GM19395 (cell line): ENCODE measurements around the gene C14orf119.

Experiments used
- ATAC-seq: cut with Tn5 transposase; IDR thresholded peaks from one replicate; pipeline ENCODE4 v1.9.1; 2021; ENCODE audit warnings: mild to moderate bottlenecking, moderate library complexity; ENCODE audit not compliant: unreplicated experiment

The C14orf119 gene, protein sequence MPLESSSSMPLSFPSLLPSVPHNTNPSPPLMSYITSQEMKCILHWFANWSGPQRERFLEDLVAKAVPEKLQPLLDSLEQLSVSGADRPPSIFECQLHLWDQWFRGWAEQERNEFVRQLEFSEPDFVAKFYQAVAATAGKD

GRCh38 chr14:23095196-23096108 is at the start of gene C14orf119:
C14orf119 (plus strand) TSS chr14:23095505; CDS start chr14:23097659, 2,154 bp downstream.
- ATAC-seq = peak; percentile 95

DNA sequence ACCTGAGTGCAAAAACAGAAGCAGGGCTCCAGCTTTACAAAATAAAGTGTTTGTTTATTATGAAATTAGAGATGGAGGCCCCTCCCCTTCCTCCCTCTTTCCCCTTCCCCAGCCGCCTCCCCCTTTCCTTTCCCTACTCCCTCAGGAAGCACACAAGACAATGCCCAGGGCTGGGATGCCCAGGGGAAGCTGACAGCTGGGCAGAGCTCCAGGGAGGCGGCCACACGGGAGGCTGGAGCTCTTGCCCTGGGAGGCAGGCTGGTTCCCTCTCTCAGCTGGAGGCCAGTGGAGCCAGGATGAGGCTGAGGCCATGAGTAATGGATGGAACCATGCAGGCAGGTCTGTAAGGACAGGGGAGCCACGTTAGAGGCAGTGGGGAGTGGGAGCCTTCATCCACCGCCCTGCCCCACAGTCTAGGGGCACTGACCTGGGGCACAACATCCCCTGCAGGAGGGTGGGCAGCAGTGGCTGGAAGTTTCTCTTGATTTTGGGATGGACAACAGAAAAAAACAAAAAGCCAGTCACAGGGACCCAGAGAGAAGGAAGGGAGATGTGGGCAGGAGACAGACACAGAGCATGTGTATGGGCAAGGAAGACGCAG is 48.2 kb upstream of the C14orf119 start:
- no peak for ATAC-seq

- ATAC-seq = no peak
Observed at GRCh38 chr14:23047751-23048693, 47.3 kb upstream of the C14orf119 start.

DNA sequence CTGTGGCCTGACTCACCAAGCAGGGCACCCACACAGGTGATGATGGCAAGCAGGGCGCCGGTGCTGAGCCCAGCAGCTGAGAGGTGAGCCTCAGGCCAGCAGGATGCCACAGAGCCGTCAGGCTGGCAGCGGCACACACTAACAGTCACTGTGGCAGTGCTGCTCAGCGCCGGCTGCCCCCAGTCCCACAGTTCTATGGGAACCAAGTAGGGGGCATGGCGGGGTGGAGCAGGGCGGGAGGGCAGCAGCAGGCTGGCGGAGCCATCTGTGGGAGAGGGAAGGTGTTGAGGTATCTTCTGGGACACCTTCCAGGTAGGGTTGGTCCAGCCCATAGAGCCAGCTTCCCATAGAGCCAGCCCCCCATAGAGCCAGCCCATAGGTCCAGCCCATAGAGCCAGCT is 46.3 kb upstream of the C14orf119 start:
- ATAC-seq = no peak

DNA sequence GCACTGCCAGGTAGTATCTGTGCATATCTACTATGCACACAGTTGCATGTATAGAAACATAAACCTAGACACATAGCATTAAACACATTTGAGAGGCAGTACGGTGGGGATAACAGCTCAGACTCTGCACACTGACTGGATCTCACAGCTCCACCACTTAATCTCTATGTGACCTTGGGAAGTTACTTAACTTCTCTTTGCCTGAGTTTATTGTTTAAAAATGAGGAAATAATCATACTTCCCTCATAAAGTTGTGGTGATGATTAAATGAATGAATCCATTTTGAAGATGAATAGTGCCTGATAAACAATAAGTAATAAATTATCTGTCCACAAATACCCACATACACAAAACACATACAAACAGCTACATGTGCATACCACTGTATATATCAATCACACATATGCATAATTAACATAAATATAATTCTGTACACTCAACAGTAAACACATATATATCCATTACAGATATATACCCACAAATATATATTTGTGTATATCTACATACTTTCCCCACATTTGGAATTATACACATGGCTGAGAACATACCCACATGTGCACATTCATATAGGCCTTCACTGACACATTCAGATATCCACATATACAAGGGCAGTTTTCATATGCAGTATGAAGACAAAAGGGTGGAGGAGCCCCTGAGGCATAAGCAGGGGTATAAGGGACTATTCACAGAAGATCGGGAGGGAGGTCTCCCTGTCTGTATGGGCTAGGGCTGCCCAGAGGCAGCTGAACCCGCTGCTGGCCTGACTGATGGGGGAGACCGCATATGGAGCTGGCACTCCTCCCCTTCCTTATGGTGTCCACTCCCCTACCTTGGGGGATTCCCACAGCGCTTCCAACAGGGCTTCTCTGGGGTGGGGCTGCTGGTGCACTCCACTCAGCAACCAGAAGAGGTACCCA is 43.9 kb upstream of the C14orf119 start:
- no peak for ATAC-seq

GRCh38 chr14:23052182-23052623 is 43.1 kb upstream of the C14orf119 start:
- no peak for ATAC-seq

- ATAC-seq = no peak
Observed at GRCh38 chr14:23052671-23053070, 42.6 kb upstream of the C14orf119 start.

DNA sequence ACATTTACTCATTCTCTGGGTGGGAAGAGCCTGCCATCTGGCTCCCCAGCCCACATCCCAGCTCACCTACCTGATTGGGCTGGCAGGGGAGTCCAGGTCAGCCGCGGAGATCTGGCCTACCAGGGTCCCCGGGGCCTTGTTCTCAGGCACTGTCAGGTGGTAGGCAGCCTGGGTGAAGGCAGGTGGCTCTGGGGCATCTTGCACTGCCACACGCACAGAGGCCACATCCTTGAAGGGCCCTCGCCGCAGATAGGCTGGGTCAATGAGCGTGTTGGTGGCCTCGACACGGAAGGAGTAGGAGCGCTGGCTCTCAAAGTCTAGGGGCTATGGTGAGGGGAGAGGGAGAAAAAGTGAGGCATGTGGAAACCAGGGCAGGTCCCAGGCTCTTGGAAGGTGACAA is 41.9 kb upstream of the C14orf119 start:
- no peak for ATAC-seq

GRCh38 chr14:23054000-23054811 is 41.1 kb upstream of the C14orf119 start:
- ATAC-seq = no peak

GRCh38 chr14:23055147-23055550 is 40.2 kb upstream of the C14orf119 start:
- no peak for ATAC-seq

- no peak for ATAC-seq
Observed at GRCh38 chr14:23055621-23056144, 39.6 kb upstream of the C14orf119 start.

- ATAC-seq = peak; percentile 59
Observed at GRCh38 chr14:23056145-23056955, 39.0 kb upstream of the C14orf119 start.

DNA sequence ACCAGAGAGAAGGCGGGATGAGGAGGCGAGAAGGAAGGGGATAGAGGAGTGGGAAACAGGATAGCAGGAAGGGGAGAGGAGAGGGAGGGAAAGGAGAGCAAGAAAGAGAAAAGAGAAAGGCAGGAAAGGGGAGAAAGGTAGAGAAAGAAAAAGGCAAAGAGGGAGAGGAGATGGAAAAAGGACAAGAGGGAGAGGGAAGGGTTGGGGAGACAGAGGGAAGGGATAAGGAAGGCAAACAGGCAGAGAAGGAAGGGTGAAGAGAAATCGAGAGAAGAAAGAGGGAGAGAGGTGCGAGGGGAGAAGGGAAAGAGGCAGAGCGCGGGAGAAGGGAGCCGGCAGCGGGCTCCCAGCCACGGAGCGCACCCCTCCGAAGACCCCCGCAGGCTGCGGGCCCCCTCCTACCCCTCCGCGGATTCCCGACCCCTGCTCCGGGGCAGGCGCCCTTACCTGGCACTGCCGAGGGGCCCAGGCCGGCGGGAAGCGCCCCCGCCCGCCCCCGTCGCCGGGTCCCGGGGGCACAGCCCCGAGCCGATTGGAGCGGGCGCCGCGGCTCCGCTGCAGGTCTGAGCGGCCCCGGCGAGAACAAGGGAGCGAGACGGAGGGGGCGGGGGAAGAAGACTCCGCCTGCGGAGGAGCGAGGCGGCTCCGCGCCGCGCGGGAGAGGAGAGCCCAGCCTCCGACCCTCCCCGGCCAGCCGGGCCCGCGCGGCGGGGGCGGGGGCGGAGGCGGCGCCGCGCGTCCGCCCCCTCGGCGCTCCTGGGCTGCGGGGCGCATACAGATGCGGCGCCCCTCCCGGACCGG is 38.1 kb upstream of the C14orf119 start, which contains the start of gene CDH24:
CDH24 (minus strand) TSS at position 565 of the 801 bp plus-strand sequence. CDS start 1,787 bp downstream, outside the sequence.
- peak; percentile 52 for ATAC-seq

- peak; percentile 71 for ATAC-seq
Observed at GRCh38 chr14:23057757-23058653, 37.3 kb upstream of the C14orf119 start.

DNA sequence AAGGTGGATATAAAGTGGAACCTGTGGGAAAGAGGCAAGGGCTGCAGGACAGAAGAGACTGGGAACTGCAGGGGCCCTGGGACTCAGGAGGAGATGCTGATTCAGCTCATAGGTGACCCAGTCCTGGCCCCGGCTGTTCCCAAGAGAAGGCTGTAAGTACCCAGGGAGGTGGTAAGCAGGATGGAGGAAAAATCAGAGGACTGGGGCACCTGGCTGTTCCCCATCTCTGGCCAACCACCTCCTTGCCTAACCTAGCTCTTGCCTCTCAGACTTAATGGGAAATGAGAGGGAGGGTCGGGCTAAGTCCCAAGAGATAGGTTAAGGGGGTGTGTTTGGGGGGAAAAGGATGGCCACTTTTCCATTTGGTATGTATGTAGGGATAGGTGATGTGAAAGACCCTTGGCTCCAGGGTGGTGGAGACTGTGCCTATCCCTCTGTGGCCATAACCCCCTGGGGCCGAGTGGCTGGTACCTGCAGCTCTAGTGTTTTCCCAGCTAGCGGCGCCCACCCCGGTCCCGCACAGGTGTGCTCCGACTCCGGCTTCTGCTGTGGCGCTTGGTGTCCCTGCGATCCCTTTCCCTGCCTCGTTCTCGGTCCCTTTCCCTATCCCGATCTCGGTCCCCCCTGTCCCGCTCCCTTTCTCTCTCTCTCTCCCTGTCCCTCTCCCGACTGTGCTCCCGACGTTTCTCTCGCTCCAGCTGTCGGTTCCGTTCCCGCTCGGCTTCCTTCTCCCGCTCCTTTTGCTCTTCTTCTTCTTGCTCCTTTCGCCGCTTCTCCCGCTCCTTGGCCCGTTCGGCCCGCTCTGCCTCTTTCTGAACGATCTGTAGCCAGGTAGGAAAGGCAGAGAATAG is 36.4 kb upstream of the C14orf119 start:
- no peak for ATAC-seq
